Measurements from ENCODE around the gene ABCA7.
A peak's percentile ranks its signal among the peaks of the same experiment; 100 is the strongest.

ABCA7 gene

GRCh38 chr19:1013218-1013617 is 26.7 kb upstream of the ABCA7 start:
- no peak overlapping the region for H3K9ac ChIP-seq (ENCODE audit: low read depth, low read length)
- peaks cover 39% of the 10 kb centered on the region for H3K36me3 ChIP-seq (ENCODE audit: insufficient read depth, low read length)
- H3K4me2 ChIP-seq (ENCODE audit: low read length): no peak overlapping the region

GRCh38 chr19:1014161-1015060 is 25.5 kb upstream of the ABCA7 start:
- no peak overlapping the region for H3K4me3 ChIP-seq (ENCODE audit: low read length)
- no peaks in the 10 kb centered on the region for H3K9me3 ChIP-seq (replicated peaks; ENCODE audit: low read length)
- H3K4me2 ChIP-seq (ENCODE audit: low read length): no peak overlapping the region
- H3K9ac ChIP-seq (ENCODE audit: low read depth, low read length): no peak overlapping the region
- H3K36me3 ChIP-seq (ENCODE audit: insufficient read depth, low read length): peaks cover 30% of the 10 kb centered on the region
- H3K27me3 ChIP-seq (ENCODE audit: control insufficient read depth, insufficient read depth, low read length): no peaks in the 10 kb centered on the region
- peaks cover 36% of the 10 kb centered on the region for H3K4me1 ChIP-seq (ENCODE audit: control insufficient read depth, insufficient read depth, low read length)

More at GRCh38 chr19:1013218-1013617, 26.7 kb upstream of the ABCA7 start:
- H3K27me3 ChIP-seq (ENCODE audit: control insufficient read depth, insufficient read depth, low read length): no peaks in the 10 kb centered on the region
- H3K4me3 ChIP-seq (ENCODE audit: low read length): no peak overlapping the region
- no peaks in the 10 kb centered on the region for H3K9me3 ChIP-seq (replicated peaks; ENCODE audit: low read length)
- H3K4me1 ChIP-seq (ENCODE audit: control insufficient read depth, insufficient read depth, low read length): peaks cover 26% of the 10 kb centered on the region

GRCh38 chr19:1015061-1015781 is 24.7 kb upstream of the ABCA7 start:
- H3K36me3 ChIP-seq (ENCODE audit: insufficient read depth, low read length): peaks cover 26% of the 10 kb centered on the region
- no peak overlapping the region for H3K4me3 ChIP-seq (ENCODE audit: low read length)
- no peak overlapping the region for H3K9ac ChIP-seq (ENCODE audit: low read depth, low read length)

GRCh38 chr19:1015782-1016646 is 23.9 kb upstream of the ABCA7 start:
- no peak overlapping the region for H3K9ac ChIP-seq (ENCODE audit: low read depth, low read length)
- no peaks in the 10 kb centered on the region for H3K9me3 ChIP-seq (replicated peaks; ENCODE audit: low read length)
- peak overlapping the region; percentile 100 for H3K4me2 ChIP-seq (ENCODE audit: low read length)
- peaks cover 40% of the 10 kb centered on the region for H3K4me1 ChIP-seq (ENCODE audit: control insufficient read depth, insufficient read depth, low read length)
- no peaks in the 10 kb centered on the region for H3K27me3 ChIP-seq (ENCODE audit: control insufficient read depth, insufficient read depth, low read length)
- H3K4me3 ChIP-seq (ENCODE audit: low read length): no peak overlapping the region
- peaks cover 26% of the 10 kb centered on the region for H3K36me3 ChIP-seq (ENCODE audit: insufficient read depth, low read length)

More at GRCh38 chr19:1015061-1015781, 24.7 kb upstream of the ABCA7 start:
- no peaks in the 10 kb centered on the region for H3K9me3 ChIP-seq (replicated peaks; ENCODE audit: low read length)
- no peaks in the 10 kb centered on the region for H3K27me3 ChIP-seq (ENCODE audit: control insufficient read depth, insufficient read depth, low read length)
- H3K4me2 ChIP-seq (ENCODE audit: low read length): no peak overlapping the region
- H3K4me1 ChIP-seq (ENCODE audit: control insufficient read depth, insufficient read depth, low read length): peaks cover 40% of the 10 kb centered on the region

GRCh38 chr19:1016647-1017114 is 23.2 kb upstream of the ABCA7 start:
- peak overlapping the region; percentile 100 for H3K4me2 ChIP-seq (ENCODE audit: low read length)
- peaks cover 40% of the 10 kb centered on the region for H3K4me1 ChIP-seq (ENCODE audit: control insufficient read depth, insufficient read depth, low read length)
- peaks cover 26% of the 10 kb centered on the region for H3K36me3 ChIP-seq (ENCODE audit: insufficient read depth, low read length)
- H3K4me3 ChIP-seq (ENCODE audit: low read length): peak overlapping the region; percentile 25
- H3K27me3 ChIP-seq (ENCODE audit: control insufficient read depth, insufficient read depth, low read length): no peaks in the 10 kb centered on the region
- H3K9ac ChIP-seq (ENCODE audit: low read depth, low read length): peak overlapping the region; percentile 28
- no peaks in the 10 kb centered on the region for H3K9me3 ChIP-seq (replicated peaks; ENCODE audit: low read length)

GRCh38 chr19:1017115-1017905 is 22.6 kb upstream of the ABCA7 start:
- H3K9ac ChIP-seq (ENCODE audit: low read depth, low read length): peak overlapping the region; percentile 28
- peaks cover 26% of the 10 kb centered on the region for H3K36me3 ChIP-seq (ENCODE audit: insufficient read depth, low read length)
- H3K4me1 ChIP-seq (ENCODE audit: control insufficient read depth, insufficient read depth, low read length): peaks cover 40% of the 10 kb centered on the region
- no peaks in the 10 kb centered on the region for H3K27me3 ChIP-seq (ENCODE audit: control insufficient read depth, insufficient read depth, low read length)
- peak overlapping the region; percentile 100 for H3K4me2 ChIP-seq (ENCODE audit: low read length)
- no peaks in the 10 kb centered on the region for H3K9me3 ChIP-seq (replicated peaks; ENCODE audit: low read length)
- peak overlapping the region; percentile 25 for H3K4me3 ChIP-seq (ENCODE audit: low read length)

GRCh38 chr19:1017906-1018305 is 22.0 kb upstream of the ABCA7 start:
- H3K9me3 ChIP-seq (replicated peaks; ENCODE audit: low read length): no peaks in the 10 kb centered on the region
- no peak overlapping the region for H3K9ac ChIP-seq (ENCODE audit: low read depth, low read length)
- peak overlapping the region; percentile 100 for H3K4me2 ChIP-seq (ENCODE audit: low read length)
- H3K4me1 ChIP-seq (ENCODE audit: control insufficient read depth, insufficient read depth, low read length): peaks cover 40% of the 10 kb centered on the region
- H3K36me3 ChIP-seq (ENCODE audit: insufficient read depth, low read length): peaks cover 22% of the 10 kb centered on the region
- H3K4me3 ChIP-seq (ENCODE audit: low read length): no peak overlapping the region
- no peaks in the 10 kb centered on the region for H3K27me3 ChIP-seq (ENCODE audit: control insufficient read depth, insufficient read depth, low read length)

GRCh38 chr19:1018393-1018792 is 21.5 kb upstream of the ABCA7 start:
- Histone ChIP-seq H3K27me3 (ENCODE audit: control insufficient read depth, insufficient read depth, low read length) (no peaks in the 10 kb centered on the region), H3K9me3 (replicated peaks; ENCODE audit: low read length) (no peaks in the 10 kb centered on the region), H3K4me3 (ENCODE audit: low read length) (no peak overlapping the region), H3K4me2 (ENCODE audit: low read length) (peak overlapping the region; percentile 100), H3K4me1 (ENCODE audit: control insufficient read depth, insufficient read depth, low read length) (peaks cover 40% of the 10 kb centered on the region), H3K36me3 (ENCODE audit: insufficient read depth, low read length) (peaks cover 17% of the 10 kb centered on the region), H3K9ac (ENCODE audit: low read depth, low read length) (no peak overlapping the region)

- Histone ChIP-seq H3K27me3 (ENCODE audit: control insufficient read depth, insufficient read depth, low read length) (no peaks in the 10 kb centered on the region), H3K9ac (ENCODE audit: low read depth, low read length) (peak overlapping the region; percentile 95), H3K4me3 (ENCODE audit: low read length) (peak overlapping the region; percentile 97), H3K4me2 (ENCODE audit: low read length) (peak overlapping the region; percentile 100), H3K9me3 (replicated peaks; ENCODE audit: low read length) (no peaks in the 10 kb centered on the region), H3K4me1 (ENCODE audit: control insufficient read depth, insufficient read depth, low read length) (peaks cover 40% of the 10 kb centered on the region), H3K36me3 (ENCODE audit: insufficient read depth, low read length) (peaks cover 11% of the 10 kb centered on the region)
These were observed 20.8 kb upstream of the ABCA7 start for GRCh38 chr19:1018932-1019615.

GRCh38 chr19:1019616-1019961 is 20.3 kb upstream of the ABCA7 start:
- Histone ChIP-seq H3K4me2 (ENCODE audit: low read length) (peak overlapping the region; percentile 100), H3K36me3 (ENCODE audit: insufficient read depth, low read length) (peaks cover 10% of the 10 kb centered on the region), H3K27me3 (ENCODE audit: control insufficient read depth, insufficient read depth, low read length) (no peaks in the 10 kb centered on the region), H3K9me3 (replicated peaks; ENCODE audit: low read length) (no peaks in the 10 kb centered on the region), H3K4me3 (ENCODE audit: low read length) (peak overlapping the region; percentile 97), H3K4me1 (ENCODE audit: control insufficient read depth, insufficient read depth, low read length) (peaks cover 40% of the 10 kb centered on the region), H3K9ac (ENCODE audit: low read depth, low read length) (peak overlapping the region; percentile 95)
